GM15510 (cell line): ENCODE data around the gene PTPDC1.

Experiments used
- POLR2A ChIP-seq: IDR thresholded peaks from 3 replicates; pipeline ENCODE4 v1.6.1; 2011; ENCODE audit warnings: borderline replicate concordance; ENCODE audit not compliant: insufficient read length; ENCODE audit errors: extremely low read depth

The PTPDC1 gene

GRCh38 chr9:94120854-94121376, 36.7 kb downstream of the PTPDC1 start:
- TF ChIP-seq POLR2A, result no peak

- no peak for TF ChIP-seq POLR2A
These were observed 42.6 kb downstream of the PTPDC1 start for GRCh38 chr9:94126844-94127243.

GRCh38 chr9:94127806-94128205, 43.5 kb downstream of the PTPDC1 start:
- no peak for TF ChIP-seq POLR2A

GRCh38 chr9:94128580-94128979, 44.3 kb downstream of the PTPDC1 start:
- no peak for TF ChIP-seq POLR2A

- TF ChIP-seq POLR2A, result no peak
These were observed 50.4 kb downstream of the PTPDC1 start for GRCh38 chr9:94134629-94135028.

- no peak for TF ChIP-seq POLR2A
These were observed 51.0 kb downstream of the PTPDC1 start for GRCh38 chr9:94135222-94135621.

GRCh38 chr9:94139672-94140417, 55.6 kb downstream of the PTPDC1 start:
- TF ChIP-seq POLR2A, result no peak

- TF ChIP-seq POLR2A, result no peak
These were observed 56.1 kb downstream of the PTPDC1 start for GRCh38 chr9:94140418-94140780.

GRCh38 chr9:94140791-94141790, 56.8 kb downstream of the PTPDC1 start:
- no peak for TF ChIP-seq POLR2A

GRCh38 chr9:94142353-94142752, 58.1 kb downstream of the PTPDC1 start:
- no peak for TF ChIP-seq POLR2A

- no peak for TF ChIP-seq POLR2A
These were observed 60.1 kb downstream of the PTPDC1 start for GRCh38 chr9:94144394-94144793.

- no peak for TF ChIP-seq POLR2A
These were observed 61.4 kb downstream of the PTPDC1 start for GRCh38 chr9:94145640-94146039.

GRCh38 chr9:94147776-94148175, 63.5 kb downstream of the PTPDC1 start:
- no peak for TF ChIP-seq POLR2A

GRCh38 chr9:94148419-94148818, 64.2 kb downstream of the PTPDC1 start:
- TF ChIP-seq POLR2A, result no peak

GRCh38 chr9:94149696-94150095, 65.4 kb downstream of the PTPDC1 start:
- TF ChIP-seq POLR2A, result no peak
